ENCODE data around the gene PICALM. TPM values are rescaled to one million over a fixed set of nuclear protein-coding genes. Genes with fewer than 3 reads are reported as not detected.

Gene PICALM
- total and polyA plus RNA-seq, 2 of the 4 experiments (the other 2 are of a cell fraction): 235 to 453 TPM

GRCh38 chr11:85918910-85919794, 149.7 kb downstream of the PICALM start:
- intact Hi-C loops (cut with micrococcal nuclease) (no loop called here), in situ Hi-C loops (cut with MboI; ENCODE audit: low sequenced_read_pairs) (no loop called here), dilution Hi-C loops (cut with HindIII; ENCODE audit: low sequenced_read_pairs, unreplicated experiment) (no loop called here)
- CTCF ChIA-PET: no interaction called here
- no TSS peak for BruUV-seq (replicated peaks)
- no CpG with 5 or more reads among the region's 4 CpGs for WGBS, 2 experiments (ENCODE audit: extremely low coverage in 2 of 2, insufficient read length in 1 of 2)
- no peak overlapping the region for H3K9ac ChIP-seq (ENCODE audit: low read depth, low read length)
- H3K23ac ChIP-seq (ENCODE audit: low read depth, low read length): no peak overlapping the region
- no peaks in the 10 kb centered on the region for H3K9me1 ChIP-seq (ENCODE audit: insufficient read depth, low read length)
- H3K9me3 ChIP-seq (ENCODE audit: control insufficient read depth, insufficient read depth, low read length): peaks cover 4% of the 10 kb centered on the region
- H4K8ac ChIP-seq (ENCODE audit: low read depth in 2 of 2, low read length in 2 of 2): no peak overlapping the region
- H3K4me3 ChIP-seq (ENCODE audit: insufficient read depth, low read depth, low read length): no peak overlapping the region
- no peak overlapping the region for H3K27ac ChIP-seq (ENCODE audit: insufficient read depth, low read length)
- H4K91ac ChIP-seq (ENCODE audit: insufficient read depth, low read depth, low read length): no peak overlapping the region
- no peak overlapping the region for H2BK20ac ChIP-seq (ENCODE audit: low read depth, low read length)
- no peaks in the 10 kb centered on the region; the same call in 1 of the 2 replicates for H3K4me1 ChIP-seq (ENCODE audit: control insufficient read depth, insufficient read depth, low read length)
- no peak overlapping the region for H3K56ac ChIP-seq (ENCODE audit: extremely low read depth, insufficient read depth, low read length)
- POLR2A ChIA-PET (ENCODE audit: unreplicated experiment): no interaction called here
- no peak overlapping the region for H2AK5ac ChIP-seq (ENCODE audit: low read depth, low read length)
- no peak overlapping the region for H2BK15ac ChIP-seq (ENCODE audit: low read depth, low read length)
- no peak overlapping the region for H2BK120ac ChIP-seq (ENCODE audit: low read depth, low read length)
- no peak overlapping the region for H2BK5ac ChIP-seq (ENCODE audit: low read depth, low read length, poor library complexity, severe bottlenecking)
- H2AFZ ChIP-seq (replicated peaks; ENCODE audit: low read length, poor library complexity): no peak overlapping the region
- H3K36me3 ChIP-seq (ENCODE audit: control insufficient read depth, insufficient read depth, low read length): no peaks in the 10 kb centered on the region
- H3K79me1 ChIP-seq (ENCODE audit: low read depth in 1 of 2, low read length in 2 of 2): no peaks in the 10 kb centered on the region
- ATAC-seq (ENCODE audit: low read depth): no peak
- DNase-seq: no peak
- no peak overlapping the region for H2AK9ac ChIP-seq (replicated peaks; ENCODE audit: low read depth, low read length, poor library complexity)
- peaks cover 8% of the 10 kb centered on the region for H3K27me3 ChIP-seq (ENCODE audit: control insufficient read depth, insufficient read depth, low read length)
- H3K14ac ChIP-seq (replicated peaks; ENCODE audit: low read depth, low read length): no peak overlapping the region
- H4K5ac ChIP-seq (ENCODE audit: low read depth, low read length): no peak overlapping the region
- H3K18ac ChIP-seq (ENCODE audit: low read depth, low read length): no peak overlapping the region
- H3K4ac ChIP-seq (ENCODE audit: low read depth, low read length): no peak overlapping the region
- no peaks in the 10 kb centered on the region for H4K20me1 ChIP-seq (ENCODE audit: insufficient read depth, low read length)
- H3K4me2 ChIP-seq (ENCODE audit: low read depth, low read length): no peak overlapping the region
- no peak for TF ChIP-seq CHD1 (IDR thresholded peaks at IDR 0.05; ENCODE audit: low read depth, low read length)
- no peak for TF ChIP-seq SMC3 (IDR thresholded peaks at IDR 0.05; ENCODE audit: low read depth, low read length)
- no peak for TF ChIP-seq FOS (IDR thresholded peaks at IDR 0.05; ENCODE audit: low read depth, low read length)
- no peak for TF ChIP-seq NFE2L2 (IDR thresholded peaks at IDR 0.05; ENCODE audit: low read depth, low read length)
- no peak for TF ChIP-seq RFX5 (IDR thresholded peaks at IDR 0.05; ENCODE audit: low read depth, low read length)
- TF ChIP-seq RAD21 (IDR thresholded peaks at IDR 0.05; ENCODE audit: low read length): no peak
- no peak for TF ChIP-seq MAZ (IDR thresholded peaks at IDR 0.05; ENCODE audit: borderline replicate concordance, low read depth, low read length)
- TF ChIP-seq CEBPB (IDR thresholded peaks at IDR 0.05; ENCODE audit: low read depth, low read length): no peak
- TF ChIP-seq RCOR1 (IDR thresholded peaks at IDR 0.05; ENCODE audit: insufficient replicate concordance, low read length): no peak
- TF ChIP-seq USF2 (IDR thresholded peaks at IDR 0.05; ENCODE audit: low read depth, low read length): no peak
- TF ChIP-seq MAFK (IDR thresholded peaks at IDR 0.05; ENCODE audit: low read depth, low read length): no peak
- no peak for TF ChIP-seq CTCF (conservative IDR thresholded peaks at IDR 0.05; ENCODE audit: low read depth, low read length)
- no peak for TF ChIP-seq BHLHE40 (IDR thresholded peaks at IDR 0.05; ENCODE audit: low read depth, low read length)
- TF ChIP-seq POLR2A (IDR thresholded peaks at IDR 0.05; ENCODE audit: low read depth, low read length): no peak
- TF ChIP-seq ELK1 (IDR thresholded peaks at IDR 0.05; ENCODE audit: borderline replicate concordance, low read depth, low read length): no peak

All from IMR-90 (cell line).